Psoas muscle (tissue), 8 donors: ENCODE results near the gene LRRC32. TPM values are rescaled to one million over a fixed set of nuclear protein-coding genes. Genes with fewer than 3 reads are reported as not detected.

ENCODE experiments used
- ATAC-seq, 4 donors: fragments of 200-7000 bp; cut with Tn5 transposase; one replicate each; pipeline ENCODE4 v1.9.1; 2020; ENCODE audit warnings: moderate library complexity in 3 of 4, mild to moderate bottlenecking in 2 of 4
- DNase-seq, 2 donors: peaks; one replicate each; pipeline ENCODE4 v3.0.0-alpha.2; 2020
- H3K27ac ChIP-seq: fragments of 200-600 bp; one replicate; pipeline ENCODE4 v1.8.0; 2022
- H3K27me3 ChIP-seq, 3 donors: fragments of 200-600 bp in 1 of 3; one replicate each; pipeline versions ENCODE4 v1.6.1 to v1.8.0; 2013 to 2022; ENCODE audit warnings: low read length in 2 of 3, mild to moderate bottlenecking in 2 of 3, moderate library complexity in 1 of 3; ENCODE audit not compliant: insufficient read depth in 3 of 3
- H3K36me3 ChIP-seq, 2 donors: fragments of 200-600 bp in 1 of 2; one replicate each; pipeline versions ENCODE4 v1.6.1 to v1.8.0; 2013 to 2022; ENCODE audit warnings: low read depth in 1 of 2, mild to moderate bottlenecking in 1 of 2, moderate library complexity in 1 of 2; ENCODE audit not compliant: insufficient read depth in 1 of 2
- H3K4me1 ChIP-seq: fragments of 200-600 bp; one replicate; pipeline ENCODE4 v1.8.0; 2022
- H3K4me3 ChIP-seq: fragments of 200-600 bp; one replicate; pipeline ENCODE4 v1.8.0; 2022; ENCODE audit warnings: mild to moderate bottlenecking
- H3K9me3 ChIP-seq: fragments of 200-600 bp; one replicate; pipeline ENCODE4 v1.8.0; 2022
- CTCF ChIP-seq: fragments of 200-600 bp; IDR thresholded peaks from one replicate; pipeline ENCODE4 v1.8.0; 2022; ENCODE audit warnings: antibody characterized with exemption
- WGBS, 3 donors: extraction: QIAGEN DNeasy Blood & Tissue Kit; methylation state at CpG; one replicate each; pipeline versions ENCODE4 v1.1.6 to v1.1.7; 2013; 5-methylcytosine and 5-hydroxymethylcytosine counted together
- intact Hi-C, 2 donors: fragments of 100-400 bp; cut with DNase I; formaldehyde crosslinking; loops; one replicate each; pipeline versions ENCODE4 v1.11.0 to v1.14.2; 2022
- polyA plus RNA-seq, 3 donors: library from polyadenylated mRNA; stranded (reverse); fragments of 200-250 nt; gene quantifications; one replicate each; pipeline ENCODE4 v1.2.3, GENCODE V29; 2013
- total RNA-seq, 4 donors: library from RNA; stranded (reverse); fragmentation: NEBNext Ultra II Directional in 2 of 4; extraction: Animal tissue kit (Norgen Biotek cat#: 25700) in 2 of 4; gene quantifications; one replicate each; pipeline versions ENCODE4 v1.2.1 to v1.2.4, GENCODE V29; 2021 to 2023
- donor health status: healthy with polysubstance abuse.
- donor health status: DM: no; HTN: no; CAD: no; lungs with moderate emphysema.
- donor health status: Bipolar disorder and iron deficiency.
- donor health status: healthy.
- donor health status: DM: yes; HTN: yes; CAD: no.
- donor health status: DM: no; HTN: no; CAD: no.
- donor health status: DM: no; HTN: no; CAD: no.
- donor health status: DM: yes; HTN: yes; CAD: no.

The LRRC32 gene
- total and polyA plus RNA-seq, 7 donors: 14.7 to 32.9 (median 16.7) TPM

- no peak for TF ChIP-seq CTCF
- DNase-seq (peak in 1 of 2 donors; percentile 75), ATAC-seq (peak; percentile 27 to 60 (median 38))
- Histone ChIP-seq H3K27ac (peak overlapping the region; percentile 65), H3K4me1 (no peaks in the 10 kb centered on the region), H3K9me3 (no peaks in the 10 kb centered on the region), H3K36me3 (peaks cover 0 to 13% of the 10 kb centered on the region in 2 donors), H3K27me3 (no peaks in the 10 kb centered on the region), H3K4me3 (no peak overlapping the region)
- 40 to 45% (median 43%) methylated on average over 10 to 12 of the region's 12 CpGs for whole genome bisulfite sequencing, 3 donors
- intact Hi-C loops: no loop called here
These were observed 16.2 kb downstream of the LRRC32 start for GRCh38 chr11:76654298-76654851.

- intact Hi-C loops: no loop called here
- no peaks in the 10 kb centered on the region for H3K9me3 ChIP-seq
- no peaks in the 10 kb centered on the region for H3K4me1 ChIP-seq
- H3K36me3 ChIP-seq: peaks cover 0 to 7% of the 10 kb centered on the region in 2 donors
- no peak for TF ChIP-seq CTCF
- DNase-seq (peak; percentile 65 to 82), ATAC-seq (peak; percentile 49 to 80 (median 68))
- no peaks in the 10 kb centered on the region for H3K27me3 ChIP-seq
- WGBS, 3 donors: 46 to 48% (median 48%) methylated on average over 10 of the region's 10 CpGs
- H3K4me3 ChIP-seq: no peak overlapping the region
- H3K27ac ChIP-seq: peak overlapping the region; percentile 65
These were observed 16.8 kb downstream of the LRRC32 start for GRCh38 chr11:76653674-76654284.

GRCh38 chr11:76653012-76653673 lies 17.4 kb downstream of the LRRC32 start:
- ATAC-seq (peak in 1 of 4 donors; percentile 5), DNase-seq (no peak)
- Histone ChIP-seq H3K4me3 (no peak overlapping the region), H3K36me3 (peaks cover 0 to 2% of the 10 kb centered on the region in 2 donors), H3K27me3 (no peaks in the 10 kb centered on the region), H3K4me1 (no peaks in the 10 kb centered on the region), H3K9me3 (no peaks in the 10 kb centered on the region), H3K27ac (peak overlapping the region; percentile 65)
- intact Hi-C loops: no loop called here
- no peak for TF ChIP-seq CTCF
- WGBS, 3 donors: 74 to 75% (median 74%) methylated on average over 12 of the region's 12 CpGs

- intact Hi-C loops: no loop called here
- no peak for TF ChIP-seq CTCF
- H3K9me3 ChIP-seq: peaks cover 6% of the 10 kb centered on the region
- WGBS, 3 donors: 48 to 55% (median 48%) methylated on average over 2 of the region's 2 CpGs
- no peaks in the 10 kb centered on the region for H3K36me3 ChIP-seq
- H3K27me3 ChIP-seq: no peaks in the 10 kb centered on the region
- H3K4me3 ChIP-seq: no peak overlapping the region
- H3K27ac ChIP-seq: peak overlapping the region; percentile 7
- no peaks in the 10 kb centered on the region for H3K4me1 ChIP-seq
- no peak for DNase-seq
- no peak for ATAC-seq
These were observed 20.6 kb downstream of the LRRC32 start for GRCh38 chr11:76649851-76650372.
